ENCODE results near the gene KAT2A.

KAT2A gene

DNA sequence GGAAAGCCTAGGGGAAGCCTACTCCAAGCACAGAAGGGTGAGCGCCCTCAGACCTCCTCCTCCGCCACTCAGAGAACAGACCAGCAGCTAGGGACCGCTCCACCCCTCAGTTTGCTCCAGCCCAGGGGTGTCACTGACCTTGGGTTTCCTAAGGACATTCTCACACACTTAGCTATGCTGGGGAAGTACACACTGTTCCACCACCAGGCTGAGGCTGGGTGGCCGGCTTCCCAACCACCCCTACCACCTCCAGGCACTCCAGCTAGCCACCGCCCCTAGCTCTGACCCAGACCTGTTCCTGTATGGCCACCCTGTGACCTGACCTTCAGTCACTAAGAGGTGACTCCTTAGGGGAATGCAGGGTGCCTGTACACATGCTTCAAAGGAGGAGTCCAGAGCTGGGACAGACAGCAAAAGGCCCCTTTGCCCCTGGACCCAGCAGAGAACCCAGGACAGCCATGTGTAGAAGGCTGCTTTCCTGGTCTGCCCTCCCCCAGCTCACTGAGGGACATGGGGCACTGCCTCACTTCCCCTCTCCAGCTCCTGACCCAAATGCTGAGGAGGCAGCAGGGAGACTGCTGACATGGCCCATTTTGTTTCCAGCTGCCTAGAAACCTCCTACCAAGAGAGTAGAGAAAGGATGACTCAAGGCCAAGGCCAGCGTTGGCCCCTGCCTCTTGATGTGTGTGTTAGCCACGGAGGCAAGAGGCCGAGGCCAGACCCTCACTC lies 8.1 kb upstream of the KAT2A start:
- Mint-ChIP-seq H3K4me1 (peaks cover 34% of the 10 kb centered on the region), H3K4me3 (no peak overlapping the region), H3K9me3 (no peaks in the 10 kb centered on the region), H3K27ac (no peak overlapping the region), H3K27me3 (no peaks in the 10 kb centered on the region), H3K36me3 (peaks cover 56% of the 10 kb centered on the region)
- CTCF ChIA-PET, result interaction anchor here (0.7 to 3.8 kb wide), 5 partner anchors 9 to 398 kb away, joined by 3 to 17 read pairs (median 4); no protein-coding TSS in a partner anchor
- DNase-seq, result no peak

GRCh38 chr17:42127414-42127813 lies 6.2 kb upstream of the KAT2A start:
- Mint-ChIP-seq H3K4me1 (peaks cover 16% of the 10 kb centered on the region), H3K27me3 (no peaks in the 10 kb centered on the region), H3K36me3 (peaks cover 52% of the 10 kb centered on the region), H3K27ac (no peak overlapping the region), H3K4me3 (no peak overlapping the region), H3K9me3 (no peaks in the 10 kb centered on the region)
- DNase-seq, result no peak
- CTCF ChIA-PET, result no interaction called here

DNA sequence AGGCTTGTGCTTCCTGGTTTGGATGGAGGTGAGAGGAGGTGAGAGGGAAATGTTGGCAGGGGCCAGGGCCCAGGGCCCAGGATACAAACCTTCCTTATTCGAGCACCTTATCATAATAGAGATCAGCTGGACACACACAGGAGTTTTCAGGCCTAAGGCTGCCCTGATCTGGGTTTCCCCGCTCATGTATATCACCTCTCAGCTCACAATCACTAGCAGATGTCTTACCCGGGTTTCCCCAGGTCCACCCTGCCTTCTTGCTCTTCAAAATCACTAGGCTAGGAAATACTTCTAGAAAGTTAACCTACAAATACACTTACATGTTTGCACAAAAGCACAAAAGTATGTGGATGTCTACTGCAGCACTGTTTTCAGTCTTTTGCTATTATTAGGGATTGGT lies 5.7 kb upstream of the KAT2A start:
- no peak overlapping the region for H3K27ac Mint-ChIP-seq
- H3K4me3 Mint-ChIP-seq, result no peak overlapping the region
- no peaks in the 10 kb centered on the region for H3K27me3 Mint-ChIP-seq
- peaks cover 10% of the 10 kb centered on the region for H3K4me1 Mint-ChIP-seq
- no peak for DNase-seq
- CTCF ChIA-PET, result no interaction called here
- peaks cover 52% of the 10 kb centered on the region for H3K36me3 Mint-ChIP-seq
- H3K9me3 Mint-ChIP-seq, result no peaks in the 10 kb centered on the region

DNA sequence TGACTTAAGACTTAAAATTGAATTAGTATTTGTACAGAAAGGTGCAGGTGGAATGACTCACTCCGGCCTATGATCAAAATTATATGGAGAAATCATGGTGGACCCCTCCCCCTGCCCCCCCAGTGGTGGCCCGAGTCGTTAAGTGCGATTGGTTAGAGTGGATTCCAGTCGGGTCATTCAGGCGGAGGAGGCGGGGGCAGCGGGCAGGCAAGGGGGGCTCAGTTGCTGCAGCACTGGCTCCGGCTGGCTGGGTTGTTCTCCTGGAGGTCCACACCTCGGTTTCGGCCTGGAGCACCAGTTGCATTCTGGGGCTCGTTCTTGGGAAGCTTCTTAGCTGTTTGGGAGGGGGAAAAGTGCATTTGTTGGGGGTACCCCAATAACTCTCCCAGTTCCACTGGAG lies 4.4 kb upstream of the KAT2A start:
- no peak for DNase-seq
- CTCF ChIA-PET, result interaction anchor here (0.6 to 1.1 kb wide), 2 partner anchors 97 to 162 kb away, joined by 3 read pairs; no protein-coding TSS in a partner anchor
- H3K36me3 Mint-ChIP-seq, result peaks cover 45% of the 10 kb centered on the region
- H3K27ac Mint-ChIP-seq, result no peak overlapping the region
- H3K4me3 Mint-ChIP-seq, result no peak overlapping the region
- H3K4me1 Mint-ChIP-seq, result peaks cover 6% of the 10 kb centered on the region
- no peaks in the 10 kb centered on the region for H3K27me3 Mint-ChIP-seq
- H3K9me3 Mint-ChIP-seq, result no peaks in the 10 kb centered on the region

GRCh38 chr17:42124256-42124655 lies 3.1 kb upstream of the KAT2A start:
- H3K4me1 Mint-ChIP-seq, result peaks cover 19% of the 10 kb centered on the region
- H3K27ac Mint-ChIP-seq, result no peak overlapping the region
- H3K4me3 Mint-ChIP-seq, result no peak overlapping the region
- DNase-seq, result no peak
- peaks cover 34% of the 10 kb centered on the region for H3K36me3 Mint-ChIP-seq
- no peaks in the 10 kb centered on the region for H3K27me3 Mint-ChIP-seq
- H3K9me3 Mint-ChIP-seq, result no peaks in the 10 kb centered on the region
- CTCF ChIA-PET, result interaction anchor here (1.1 kb wide), 1 partner anchor 57 kb away, joined by 3 read pairs; no protein-coding TSS in a partner anchor

DNA sequence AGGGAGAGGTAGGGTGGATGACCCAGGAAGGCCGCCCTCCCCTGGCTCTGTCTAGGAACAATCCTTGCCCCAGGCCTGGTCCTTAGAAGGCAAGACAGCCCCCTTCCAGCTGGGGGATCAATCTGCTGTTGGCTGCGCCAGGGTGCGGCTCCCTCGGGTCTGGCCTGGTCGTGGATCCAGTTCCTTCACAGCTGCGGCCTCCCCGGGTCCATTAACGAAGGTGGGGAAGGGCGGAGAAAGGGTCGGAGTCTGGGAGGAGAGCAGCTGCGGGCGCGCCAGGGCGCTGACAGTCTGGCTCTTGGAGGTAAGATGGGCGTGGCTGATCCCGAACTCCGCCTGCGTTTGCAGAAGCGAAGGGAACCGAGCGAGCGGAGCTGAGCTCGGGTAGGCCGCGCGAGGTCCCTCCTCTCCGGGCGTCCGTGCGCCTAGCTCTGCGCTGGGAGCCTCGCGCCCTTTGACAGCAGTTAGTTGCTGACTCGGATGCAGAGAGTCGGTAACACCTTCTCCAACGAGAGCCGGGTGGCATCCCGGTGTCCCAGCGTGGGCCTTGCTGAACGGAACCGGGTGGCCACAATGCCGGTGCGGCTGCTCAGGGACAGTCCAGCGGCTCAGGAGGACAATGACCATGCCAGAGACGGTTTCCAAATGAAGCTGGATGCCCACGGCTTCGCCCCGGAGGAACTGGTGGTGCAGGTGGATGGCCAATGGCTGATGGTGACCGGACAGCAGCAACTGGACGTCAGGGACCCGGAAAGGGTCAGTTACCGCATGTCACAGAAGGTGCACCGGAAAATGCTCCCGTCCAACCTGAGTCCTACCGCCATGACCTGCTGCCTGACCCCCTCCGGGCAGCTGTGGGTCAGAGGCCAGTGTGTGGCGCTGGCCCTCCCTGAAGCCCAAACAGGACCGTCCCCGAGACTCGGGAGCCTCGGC lies 1.5 kb upstream of the KAT2A start, which contains the start of gene HSPB9:
Gene HSPB9 (plus strand): TSS at position 434 of the 933 bp plus-strand sequence. CDS start 47 bp downstream, at position 481.
- Mint-ChIP-seq H3K4me3 (peak within 1 kb of the TSS; percentile 68), H3K36me3 (peaks cover 28% of the 10 kb centered on the region), H3K27ac (peak within 1 kb of the TSS; percentile 55), H3K4me1 (peaks cover 30% of the 10 kb centered on the region), H3K9me3 (no peaks in the 10 kb centered on the region), H3K27me3 (no peaks in the 10 kb centered on the region)
- CTCF ChIA-PET, result interaction anchor here (0.6 kb wide), 1 partner anchor 46 kb away, joined by 3 read pairs; no protein-coding TSS in a partner anchor
- no peak for DNase-seq

DNA sequence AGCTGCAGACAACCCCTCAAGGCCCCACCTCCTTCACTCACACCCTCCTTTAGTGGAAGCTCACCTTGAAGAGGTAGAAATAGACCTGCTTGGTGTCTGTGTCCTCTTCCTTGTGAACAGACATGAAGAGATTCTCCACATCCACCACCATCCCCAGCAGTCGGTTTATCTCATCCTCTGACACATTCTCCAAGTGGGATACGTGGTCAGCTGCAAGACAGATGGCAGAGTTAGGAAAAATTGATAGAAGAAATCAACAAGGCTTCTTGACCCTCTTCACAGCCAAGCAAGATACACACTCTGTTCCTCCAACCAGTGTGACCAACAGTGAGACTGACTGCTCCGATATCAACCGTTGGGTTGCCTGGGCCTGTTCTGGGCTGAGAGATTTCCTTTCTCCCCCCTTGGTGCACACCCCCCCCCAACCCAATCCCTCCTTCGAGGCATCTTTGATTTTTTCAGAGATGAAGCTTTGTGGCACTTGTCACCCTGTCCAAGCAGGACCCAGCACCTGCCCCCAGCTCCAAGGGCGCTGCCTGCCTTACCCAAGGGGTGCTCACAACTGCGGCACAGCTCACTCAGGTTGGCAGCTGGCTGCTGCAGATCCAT lies 902 bp downstream of the KAT2A start:
- no peaks in the 10 kb centered on the region for H3K27me3 Mint-ChIP-seq
- no peak for DNase-seq
- CTCF ChIA-PET, result interaction anchor here (0.7 to 13.0 kb wide), 15 partner anchors 8 to 407 kb away, joined by 3 to 222 read pairs (median 4); partner anchors contain the start of genes DNAJC7, KCNH4 and NKIRAS2
- H3K4me3 Mint-ChIP-seq, result peak overlapping the region; percentile 68
- peaks cover 43% of the 10 kb centered on the region for H3K4me1 Mint-ChIP-seq
- no peak overlapping the region for H3K27ac Mint-ChIP-seq
- no peaks in the 10 kb centered on the region for H3K9me3 Mint-ChIP-seq
- H3K36me3 Mint-ChIP-seq, result peaks cover 23% of the 10 kb centered on the region

DNA sequence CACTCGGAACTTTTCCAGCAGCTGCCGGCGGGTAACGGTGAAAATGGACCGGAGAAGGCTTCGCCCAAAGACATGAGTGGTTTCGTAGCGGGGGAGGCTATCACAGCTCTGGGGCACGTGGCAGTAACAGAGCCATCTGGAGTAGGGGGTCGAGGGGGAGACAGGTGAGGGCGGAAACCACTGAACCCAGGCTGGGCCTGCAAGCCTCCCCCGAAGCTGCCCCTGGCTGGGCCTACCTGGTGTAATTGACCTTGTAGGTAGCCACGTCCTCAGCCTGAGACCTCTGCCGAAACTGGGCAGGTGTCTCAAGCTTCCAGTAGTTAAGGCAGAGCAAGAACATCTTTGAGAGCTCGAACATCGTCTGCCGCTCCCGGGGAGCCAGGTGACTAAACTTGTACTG lies 1.9 kb downstream of the KAT2A start:
- H3K4me1 Mint-ChIP-seq, result peaks cover 48% of the 10 kb centered on the region
- CTCF ChIA-PET, result interaction anchor here (0.6 to 13.0 kb wide), 14 partner anchors 8 to 408 kb away, joined by 3 to 222 read pairs (median 4); partner anchors contain the start of genes DNAJC7, KCNH4 and NKIRAS2
- H3K4me3 Mint-ChIP-seq, result peak overlapping the region; percentile 68
- H3K27ac Mint-ChIP-seq, result no peak overlapping the region
- H3K9me3 Mint-ChIP-seq, result no peaks in the 10 kb centered on the region
- DNase-seq, result no peak
- peaks cover 23% of the 10 kb centered on the region for H3K36me3 Mint-ChIP-seq
- H3K27me3 Mint-ChIP-seq, result no peaks in the 10 kb centered on the region

GRCh38 chr17:42118545-42118944 lies 2.6 kb downstream of the KAT2A start:
- no peaks in the 10 kb centered on the region for H3K27me3 Mint-ChIP-seq
- peak overlapping the region; percentile 4 for H3K27ac Mint-ChIP-seq
- CTCF ChIA-PET, result interaction anchor here (0.7 to 13.0 kb wide), 11 partner anchors 10 to 288 kb away, joined by 3 to 222 read pairs (median 5); partner anchors contain the start of genes DNAJC7, KCNH4 and NKIRAS2
- H3K4me1 Mint-ChIP-seq, result peaks cover 51% of the 10 kb centered on the region
- DNase-seq, result peak; percentile 70
- H3K9me3 Mint-ChIP-seq, result no peaks in the 10 kb centered on the region
- H3K36me3 Mint-ChIP-seq, result peaks cover 25% of the 10 kb centered on the region
- H3K4me3 Mint-ChIP-seq, result peak overlapping the region; percentile 14

DNA sequence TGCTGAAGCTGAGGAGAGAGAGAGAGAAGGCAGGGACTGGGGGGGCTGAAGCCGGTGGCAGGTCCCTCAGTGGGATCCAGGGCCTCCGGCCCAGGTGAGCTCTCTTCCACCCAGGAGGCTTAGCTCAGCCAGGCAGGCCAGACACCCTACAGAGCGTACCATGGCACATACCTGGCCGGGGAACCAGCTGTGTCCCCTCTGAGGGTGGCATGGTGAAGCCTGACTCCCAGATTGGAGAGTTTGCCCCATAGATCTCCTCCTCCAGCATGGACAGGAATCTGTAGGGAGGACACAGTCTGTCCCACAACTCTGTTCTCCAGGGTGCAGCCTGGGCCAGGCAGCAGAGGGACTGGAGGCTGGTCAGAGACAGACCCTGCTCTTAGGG lies 3.0 kb downstream of the KAT2A start:
- Mint-ChIP-seq H3K4me1 (peaks cover 51% of the 10 kb centered on the region), H3K36me3 (peaks cover 22% of the 10 kb centered on the region), H3K27ac (no peak overlapping the region), H3K4me3 (no peak overlapping the region), H3K27me3 (no peaks in the 10 kb centered on the region), H3K9me3 (no peaks in the 10 kb centered on the region)
- DNase-seq, result no peak
- CTCF ChIA-PET, result interaction anchor here (0.8 to 13.0 kb wide), 10 partner anchors 10 to 288 kb away, joined by 3 to 222 read pairs (median 5); partner anchors contain the start of genes DNAJC7, KCNH4 and NKIRAS2

DNA sequence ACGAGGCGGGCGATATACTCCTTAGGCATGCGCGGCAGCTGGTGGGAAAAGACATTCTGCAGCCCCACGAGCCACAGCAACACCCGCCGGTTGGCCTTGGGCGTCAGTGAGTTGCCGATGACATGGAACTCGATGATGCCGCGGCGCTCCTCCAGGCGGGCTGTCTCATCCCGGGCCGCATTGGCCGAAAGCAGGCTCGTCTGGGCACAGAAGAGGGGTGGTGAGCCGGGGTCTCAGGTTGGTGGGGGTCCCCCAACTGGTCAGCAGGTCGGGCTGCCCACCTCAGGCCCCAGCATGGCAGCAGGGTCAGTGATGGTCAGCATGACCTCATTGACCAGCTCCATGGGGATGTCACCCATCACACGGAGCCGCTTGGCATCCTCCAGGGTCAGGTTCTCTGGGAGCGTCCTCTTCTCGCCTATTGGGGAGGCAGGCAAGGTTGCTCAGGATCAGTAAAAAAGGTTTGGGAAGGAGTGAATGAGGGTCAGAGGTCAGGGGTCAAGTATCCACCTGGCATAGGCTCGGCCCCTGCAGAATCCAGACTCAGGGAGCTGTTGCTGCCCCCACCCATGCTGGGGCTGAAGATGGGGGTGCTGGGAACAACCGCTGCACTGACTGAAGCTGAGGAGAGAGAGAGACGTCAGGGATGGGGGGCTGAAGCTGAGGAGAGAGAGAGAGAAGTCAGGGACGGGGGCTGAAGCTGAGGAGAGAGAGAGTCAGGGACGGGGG lies 3.6 kb downstream of the KAT2A start:
- CTCF ChIA-PET, result interaction anchor here (0.7 to 13.0 kb wide), 12 partner anchors 9 to 289 kb away, joined by 3 to 222 read pairs (median 4); partner anchors contain the start of genes DNAJC7, KCNH4 and NKIRAS2
- Mint-ChIP-seq H3K4me3 (no peak overlapping the region), H3K9me3 (no peaks in the 10 kb centered on the region), H3K36me3 (peaks cover 24% of the 10 kb centered on the region), H3K27ac (no peak overlapping the region), H3K4me1 (peaks cover 56% of the 10 kb centered on the region), H3K27me3 (no peaks in the 10 kb centered on the region)
- no peak for DNase-seq

DNA sequence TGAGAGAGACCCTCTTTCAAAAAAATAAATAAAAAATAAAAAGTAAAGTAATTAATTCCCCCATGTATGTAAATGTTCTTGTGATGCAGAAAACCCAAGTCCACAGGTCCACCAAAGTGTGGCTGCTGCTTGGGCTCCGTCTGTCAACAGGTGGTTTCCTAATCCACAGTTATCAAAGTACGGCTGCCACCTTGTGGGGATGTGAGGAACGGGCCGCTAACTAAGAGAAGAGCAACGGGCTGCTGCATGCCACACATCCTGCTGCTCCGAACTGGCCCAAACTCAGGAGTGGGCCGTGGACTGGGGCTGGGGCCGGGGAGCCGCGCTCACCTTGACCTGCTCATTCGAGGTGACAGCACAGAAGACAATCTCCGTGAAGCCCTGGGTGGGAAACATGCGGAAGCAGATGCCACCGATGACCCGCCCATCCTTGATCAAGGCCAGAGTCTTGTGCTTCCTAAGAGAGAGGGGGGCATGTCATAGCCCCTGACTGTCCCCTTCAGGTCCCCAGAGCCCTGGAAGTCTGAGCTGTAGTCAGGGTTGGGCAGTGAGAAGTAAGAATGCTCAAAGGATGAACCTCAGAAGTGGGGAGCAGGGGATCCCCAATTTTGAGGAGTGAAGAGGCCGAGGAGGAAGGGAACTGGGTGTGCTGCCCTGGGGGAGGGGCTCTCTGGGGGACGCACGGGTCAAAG lies 4.3 kb downstream of the KAT2A start:
- H3K4me1 Mint-ChIP-seq, result peaks cover 61% of the 10 kb centered on the region

More for the DNA sequence above, 4.3 kb downstream of the KAT2A start:
- Mint-ChIP-seq H3K36me3 (peaks cover 24% of the 10 kb centered on the region), H3K4me3 (no peak overlapping the region), H3K27ac (peak overlapping the region; percentile 46), H3K27me3 (no peaks in the 10 kb centered on the region), H3K9me3 (no peaks in the 10 kb centered on the region)
- peak; percentile 93 for DNase-seq
- CTCF ChIA-PET, result interaction anchor here (0.7 to 13.0 kb wide), 9 partner anchors 10 to 153 kb away, joined by 3 to 222 read pairs (median 4); partner anchors contain the start of genes DNAJC7 and NKIRAS2
